HG03108 (cell line): ENCODE data around the gene OPTC.

Experiments
- ATAC-seq: cut with Tn5 transposase; IDR thresholded peaks from one replicate; pipeline ENCODE4 v1.9.1; 2021; ENCODE audit warnings: moderate library complexity; ENCODE audit not compliant: unreplicated experiment

OPTC gene

DNA sequence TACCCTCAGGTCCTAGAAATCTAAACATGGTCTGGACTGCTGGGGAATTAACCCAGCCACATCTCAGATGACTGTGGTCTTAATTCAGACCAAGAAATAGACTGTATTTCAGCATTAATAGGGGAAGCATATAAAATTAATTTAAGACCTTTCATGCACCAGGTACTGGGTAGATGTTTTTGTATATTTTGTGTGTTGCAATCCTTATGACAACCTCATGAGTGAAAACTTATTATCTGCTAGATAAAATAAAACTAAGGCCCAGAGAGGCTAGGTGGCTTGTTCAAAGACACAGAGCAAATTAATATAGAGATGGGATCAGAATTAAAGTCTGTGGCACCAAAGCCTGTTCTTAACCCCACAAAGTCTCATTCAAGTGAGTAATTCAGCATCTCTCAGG, 40.1 kb downstream of the OPTC start:
- no peak for ATAC-seq

DNA sequence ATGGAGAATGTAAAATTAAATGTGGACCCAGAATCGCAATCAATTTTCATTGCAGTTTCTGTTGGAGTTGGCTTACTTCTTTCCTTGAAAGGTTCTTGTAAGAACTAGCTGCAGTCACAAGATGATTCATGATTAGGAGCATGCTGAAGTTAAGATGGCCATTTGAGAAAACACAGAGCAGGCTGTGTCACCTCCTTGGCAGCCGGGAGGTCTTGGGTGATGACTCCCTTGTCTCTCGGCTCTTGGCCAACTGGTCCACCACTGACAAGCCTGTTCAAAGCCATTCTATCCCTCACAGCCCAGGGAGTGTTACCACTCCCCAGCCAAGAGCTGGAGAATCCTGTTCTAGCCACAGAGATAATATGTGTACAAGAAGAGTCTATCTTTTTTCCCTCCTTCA, 40.6 kb downstream of the OPTC start:
- ATAC-seq: no peak

DNA sequence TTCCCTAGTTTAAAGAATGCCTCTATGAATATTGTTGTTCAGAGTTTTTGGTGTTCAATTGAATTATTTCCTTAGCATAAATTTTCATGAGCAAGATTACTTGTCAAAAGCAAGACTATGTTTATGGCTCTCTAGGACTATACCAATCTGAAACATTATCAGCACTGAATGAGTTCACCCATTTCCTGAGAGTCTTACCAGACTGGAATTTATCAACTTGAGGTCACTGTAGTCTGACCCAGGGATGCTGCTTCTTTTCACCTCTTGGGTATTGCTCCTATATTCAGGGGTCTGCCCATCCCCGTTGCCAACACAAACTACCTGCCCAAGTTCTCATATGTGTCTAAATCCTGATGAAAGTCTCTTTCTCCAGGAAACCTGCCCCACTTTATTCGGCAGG, 42.6 kb downstream of the OPTC start:
- ATAC-seq: no peak

DNA sequence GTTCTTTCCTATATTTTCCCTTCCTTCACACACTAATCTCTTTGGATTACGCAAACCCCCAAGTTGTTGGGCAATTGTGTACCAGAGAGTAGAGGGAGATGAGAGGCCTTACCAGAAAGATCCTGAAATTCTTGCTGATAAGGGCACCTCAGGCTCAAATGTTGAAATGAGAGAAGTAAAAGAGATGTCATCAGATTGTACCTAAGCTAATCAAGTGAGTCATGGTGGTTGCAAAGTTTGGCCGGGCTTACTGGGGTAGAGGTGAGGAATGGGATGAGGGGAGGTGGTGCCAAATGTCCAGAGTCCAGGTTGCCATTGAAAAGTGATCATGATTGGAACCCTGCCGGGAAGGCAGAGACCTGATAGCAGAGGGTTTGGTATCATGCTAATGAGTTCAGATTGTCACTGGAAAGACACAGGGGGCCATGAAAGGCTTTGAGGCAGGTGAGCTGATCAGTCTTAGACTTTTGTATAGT, 43.1 kb downstream of the OPTC start:
- ATAC-seq: no peak

DNA sequence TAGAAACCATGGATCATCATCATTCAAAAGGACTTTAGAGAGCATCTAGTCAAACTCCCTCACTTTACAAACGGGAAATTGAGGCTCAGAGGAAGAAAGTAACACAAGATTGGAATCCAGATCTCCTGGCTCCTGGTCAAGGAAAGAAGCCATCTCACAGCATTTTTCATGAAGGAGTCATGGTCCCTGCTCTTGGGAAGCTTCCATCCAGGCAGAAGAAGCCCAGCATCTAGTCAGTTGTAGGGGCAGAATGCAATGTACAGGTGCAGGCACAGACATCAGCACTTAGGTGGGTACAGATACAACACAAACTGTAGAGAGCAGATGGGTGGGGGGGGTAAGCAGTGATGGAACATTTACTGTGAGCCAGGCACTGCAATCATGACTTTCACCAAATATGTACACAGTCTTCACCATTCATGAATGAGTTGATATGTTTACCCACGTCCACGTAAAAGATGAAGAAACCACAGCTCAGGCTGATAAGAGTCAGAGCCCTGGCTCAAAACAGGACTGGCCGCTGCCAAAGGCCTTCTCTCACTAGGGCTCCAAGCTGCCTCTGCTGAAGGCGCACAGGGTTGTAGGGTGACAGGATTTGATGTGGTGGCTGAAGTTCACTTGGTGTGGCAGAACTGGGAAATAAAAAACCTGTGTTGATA, 44.0 kb downstream of the OPTC start:
- ATAC-seq: no peak

DNA sequence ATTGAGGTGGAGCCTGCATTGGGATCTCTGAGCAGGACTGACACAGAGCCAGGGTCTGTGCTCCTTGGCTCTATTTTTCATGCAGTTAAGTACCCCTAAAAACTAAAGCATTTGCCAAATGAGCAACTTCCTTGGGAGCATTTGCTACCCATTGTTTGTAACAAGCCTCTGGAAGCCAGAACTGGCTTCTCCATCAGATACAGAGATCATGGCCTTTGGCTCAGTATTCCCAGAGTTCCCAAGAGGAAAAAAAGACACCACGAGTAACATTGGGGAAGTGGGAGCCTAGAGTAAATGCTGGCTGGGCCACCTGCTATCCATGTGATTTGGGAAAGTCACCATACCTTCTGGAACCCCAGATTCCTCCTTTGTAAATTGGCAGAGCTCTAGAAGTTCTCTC, 44.8 kb downstream of the OPTC start:
- no peak for ATAC-seq

DNA sequence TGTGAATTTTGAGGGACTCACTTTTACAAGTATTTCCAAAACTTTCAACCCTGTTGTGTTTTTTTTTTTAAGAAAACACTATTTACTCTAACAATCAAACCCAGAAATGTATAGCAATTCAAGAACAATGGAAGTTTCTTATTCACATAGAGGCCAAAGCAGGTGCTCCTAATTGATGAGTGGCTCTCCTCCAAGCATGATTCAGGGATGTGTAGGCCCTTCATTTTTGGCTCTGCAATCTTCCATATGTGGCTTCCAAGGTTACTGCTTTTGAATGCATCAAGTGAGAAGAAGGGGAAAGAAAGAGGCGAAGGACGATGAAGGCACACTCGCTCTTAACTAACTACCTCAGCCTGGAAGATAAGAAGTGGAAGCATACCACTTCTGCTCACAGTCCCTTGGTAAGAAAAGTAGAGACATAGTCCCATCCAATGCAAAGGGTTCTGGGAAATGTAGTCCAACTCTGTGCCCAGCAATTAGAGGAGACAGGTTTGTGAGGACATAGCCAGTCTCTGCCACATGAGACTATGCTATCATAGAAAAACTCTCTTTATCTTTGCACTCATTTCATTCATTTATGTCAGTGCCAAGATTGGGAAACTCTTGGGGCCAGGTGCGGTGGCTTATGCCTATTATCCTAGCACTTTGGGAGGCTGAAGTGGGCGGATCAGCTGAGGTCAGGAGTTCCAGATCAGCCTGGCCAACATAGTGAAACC, 46.0 kb downstream of the OPTC start:
- no peak for ATAC-seq

DNA sequence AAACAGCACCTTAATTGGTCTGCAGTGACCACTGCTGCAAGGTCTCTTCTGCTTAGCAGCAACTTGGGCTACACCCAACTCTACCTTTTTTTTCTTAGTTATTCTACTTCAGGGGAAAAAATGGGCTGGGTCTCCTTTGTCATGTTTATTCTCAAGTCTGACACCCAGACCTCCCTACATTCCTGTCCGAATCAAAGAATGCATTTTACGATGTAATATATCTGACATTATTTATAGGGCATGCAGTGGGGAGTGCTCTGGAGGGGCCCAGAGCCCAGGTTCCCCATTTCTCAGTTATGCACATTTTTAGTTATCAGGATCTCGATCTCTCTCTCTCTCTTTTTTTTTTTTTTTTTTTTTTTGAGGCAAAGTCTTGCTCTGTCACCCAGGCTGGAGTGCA, 50.5 kb downstream of the OPTC start:
- no peak for ATAC-seq

DNA sequence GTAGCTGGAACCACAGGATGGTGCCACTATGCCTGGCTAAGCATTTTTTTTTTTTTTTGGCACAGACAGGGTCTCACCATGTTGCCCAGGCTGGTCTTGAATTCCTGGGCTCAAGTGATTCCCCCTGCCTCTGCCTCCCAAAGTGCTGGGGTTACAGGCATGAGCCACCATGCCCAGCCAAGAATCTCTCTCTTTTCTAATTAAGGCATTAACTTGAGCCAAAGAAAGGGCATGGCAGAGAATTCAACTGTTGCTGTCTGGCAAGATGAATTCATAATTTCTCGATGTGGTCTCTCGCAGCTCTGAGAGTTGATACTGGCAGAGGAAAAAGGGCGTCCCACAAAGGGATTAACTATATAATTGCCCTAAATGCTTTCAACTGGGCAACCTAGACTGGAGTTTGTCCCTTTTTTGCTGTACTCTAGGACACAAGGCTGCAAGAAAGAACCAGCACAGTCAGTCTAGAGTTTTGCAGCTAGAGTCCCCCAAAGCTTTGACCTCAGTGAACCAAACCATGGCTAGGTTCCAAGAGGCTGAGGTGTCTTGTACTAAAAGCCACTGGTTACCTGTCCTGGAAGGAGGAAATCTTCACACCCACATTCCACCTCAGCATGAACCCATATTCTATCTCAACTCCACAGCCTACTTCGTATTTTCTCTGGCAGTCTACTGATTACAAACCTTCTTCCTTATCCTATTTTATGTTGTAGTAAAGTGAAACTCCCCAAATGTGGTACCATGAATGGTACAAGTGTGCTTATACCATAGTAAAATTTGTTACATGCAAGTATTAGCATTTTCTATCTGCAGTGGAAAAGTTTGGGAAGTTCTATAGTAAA, 51.2 kb downstream of the OPTC start:
- ATAC-seq: no peak

DNA sequence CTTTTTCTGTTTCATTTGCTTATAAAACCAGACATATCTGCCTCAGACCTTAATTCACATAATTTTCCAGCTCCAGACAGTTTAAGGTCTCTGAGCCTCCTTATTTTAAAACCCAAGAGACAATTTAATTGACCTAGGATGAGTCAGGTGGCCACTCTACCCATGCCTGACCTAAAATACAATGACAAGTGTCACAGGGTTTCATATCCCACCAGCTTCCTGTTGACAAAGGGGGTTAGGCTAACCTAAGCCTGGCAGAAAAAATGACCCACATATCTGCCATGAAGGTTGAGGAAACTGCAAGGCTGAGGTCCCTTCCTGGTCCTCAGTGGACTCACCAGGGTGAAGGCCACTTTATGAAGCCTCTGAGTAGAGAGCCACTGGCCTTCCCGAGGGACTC, 52.3 kb downstream of the OPTC start:
- no peak for ATAC-seq

DNA sequence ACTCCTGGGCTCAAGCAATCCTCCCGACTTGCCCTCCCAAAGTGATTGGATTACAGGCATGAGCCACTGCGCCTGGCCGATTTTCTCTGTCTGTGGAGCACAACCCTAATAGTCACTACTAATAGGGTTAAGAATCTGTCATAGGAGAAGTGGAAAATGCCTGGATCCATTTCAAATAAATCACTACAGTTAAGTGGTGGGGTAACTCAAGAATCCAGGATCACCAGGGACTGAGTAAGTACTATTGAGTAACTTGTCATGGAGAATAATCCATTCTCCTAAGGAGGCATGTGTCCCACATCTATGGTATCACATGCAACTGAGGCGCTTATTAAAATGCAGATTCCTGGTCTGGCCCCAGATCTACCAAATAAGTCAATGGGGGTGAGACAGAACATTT, 53.2 kb downstream of the OPTC start:
- ATAC-seq: no peak

DNA sequence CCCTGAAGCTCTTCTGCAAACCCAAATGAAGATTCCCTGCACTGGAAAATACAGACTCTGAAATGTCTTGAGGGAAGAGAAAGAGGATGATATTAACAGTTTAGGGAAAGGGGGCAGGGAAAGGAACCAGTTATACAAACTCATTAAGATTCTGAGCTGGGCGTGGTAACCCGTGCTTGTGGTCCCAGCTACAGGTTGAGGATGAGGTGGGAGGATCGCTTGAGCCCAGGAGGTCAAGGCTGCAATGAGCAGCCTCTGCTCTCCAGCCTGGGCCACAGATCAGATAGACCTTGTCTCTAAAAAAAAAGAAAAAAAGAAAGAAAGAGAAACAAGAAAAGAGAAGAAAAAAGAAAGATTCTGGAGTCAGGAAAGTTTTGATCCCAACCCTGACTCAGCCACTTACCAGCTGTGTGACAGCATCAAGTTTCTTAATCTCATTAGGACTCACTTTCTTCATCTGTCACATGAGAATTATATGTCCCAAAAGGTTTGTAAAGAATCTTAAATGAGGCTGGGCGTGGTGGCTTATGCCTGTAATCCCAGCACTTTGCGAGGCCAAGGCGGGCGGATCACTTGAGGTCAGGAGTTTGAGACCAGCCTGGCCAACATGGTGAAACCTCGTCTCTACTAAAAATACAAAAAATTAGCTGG, 53.9 kb downstream of the OPTC start:
- ATAC-seq: no peak

DNA sequence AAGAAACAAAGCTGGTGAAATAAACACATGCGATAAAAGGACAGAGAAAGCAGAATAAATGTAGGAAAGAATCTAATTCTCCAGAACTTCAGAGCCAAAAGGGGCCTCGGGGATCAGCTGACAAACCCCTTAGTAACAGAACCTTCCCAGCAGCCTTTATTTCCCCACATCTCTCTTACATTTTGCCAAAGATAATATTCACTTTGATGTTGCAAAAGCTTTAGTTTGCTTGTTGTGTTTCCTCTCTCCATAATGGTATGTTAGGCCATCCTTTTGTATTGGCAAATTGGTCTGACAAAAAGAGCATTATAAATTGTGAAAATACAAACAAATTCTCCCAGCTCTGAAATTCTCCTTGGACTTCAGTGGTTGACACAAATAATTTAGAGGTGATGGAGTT, 54.9 kb downstream of the OPTC start:
- ATAC-seq: no peak

DNA sequence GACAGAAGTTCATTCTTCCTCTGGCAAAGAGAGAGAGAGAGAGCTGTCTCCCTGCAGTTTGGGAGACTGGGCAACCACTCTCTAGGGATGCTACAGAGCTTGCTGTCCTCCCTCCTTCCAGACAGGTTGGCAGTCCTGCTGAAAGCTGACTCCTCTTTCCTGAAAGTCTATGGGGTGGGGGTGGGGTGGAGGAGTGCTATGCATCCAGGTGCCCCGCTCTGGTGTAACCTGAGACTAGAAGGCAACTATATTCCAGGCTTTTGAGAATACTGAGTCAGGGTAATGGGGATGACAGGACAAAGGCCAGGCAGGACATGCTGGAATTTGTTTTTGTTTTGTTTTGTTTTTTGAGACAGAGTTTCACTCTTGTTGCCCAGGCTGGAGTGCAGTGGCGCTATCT, 55.4 kb downstream of the OPTC start:
- ATAC-seq: no peak

DNA sequence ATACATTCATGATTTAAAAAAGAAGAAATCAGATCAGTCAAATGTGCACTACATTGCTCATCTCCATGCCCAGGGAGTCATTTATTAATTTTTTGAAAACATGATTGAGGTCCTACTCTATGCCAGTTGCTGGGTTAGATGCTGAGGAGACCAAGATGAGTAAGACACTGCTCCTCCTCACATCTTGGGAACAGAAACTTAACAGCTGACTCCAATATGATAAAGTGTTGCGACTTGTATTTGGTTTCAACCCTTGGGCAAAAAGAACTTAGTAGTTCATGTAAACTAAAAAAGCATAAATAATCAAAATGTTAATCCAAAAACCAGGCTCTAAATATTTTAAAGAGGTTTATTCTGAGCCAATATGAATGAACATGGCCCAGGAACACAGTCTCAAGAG, 56.9 kb downstream of the OPTC start:
- ATAC-seq: no peak

DNA sequence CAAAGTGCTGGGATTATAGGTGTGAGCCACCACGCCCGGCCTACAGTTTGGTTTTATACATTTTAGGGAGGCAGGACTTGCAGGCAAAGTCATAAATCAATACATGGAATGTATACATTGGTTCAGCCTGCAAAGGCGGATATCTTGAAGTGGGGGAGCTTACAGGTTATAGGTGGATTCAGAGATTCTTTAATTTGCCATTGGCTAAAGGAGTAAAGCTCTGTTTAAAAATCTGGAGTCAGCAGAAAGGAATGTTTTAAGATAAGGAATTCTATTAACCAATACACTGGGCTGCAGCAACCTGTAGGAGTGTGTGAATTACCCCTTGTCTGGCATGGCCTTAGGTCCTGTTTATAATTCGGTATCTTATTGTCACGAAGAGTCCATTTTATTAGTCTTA, 57.6 kb downstream of the OPTC start:
- no peak for ATAC-seq

DNA sequence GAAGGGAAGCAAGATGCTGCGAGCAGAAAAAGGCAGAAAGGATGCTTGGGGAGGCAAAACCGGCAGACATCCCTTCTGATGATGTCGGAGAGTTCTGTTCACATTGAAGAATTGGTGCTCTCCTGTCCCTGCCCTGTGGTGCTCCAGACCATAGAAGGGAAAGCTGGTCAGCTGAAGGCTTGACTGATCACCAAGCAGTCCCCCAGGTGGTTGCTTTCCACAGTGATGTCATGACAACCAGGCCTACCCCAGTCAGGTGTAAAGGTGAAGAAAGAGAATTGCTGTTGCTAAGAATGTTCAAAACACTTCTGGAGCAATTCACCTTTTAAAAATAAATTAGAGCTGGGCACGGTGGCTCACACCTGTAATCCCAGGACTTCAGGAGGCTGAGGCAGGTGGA, 59.5 kb downstream of the OPTC start:
- ATAC-seq: no peak

DNA sequence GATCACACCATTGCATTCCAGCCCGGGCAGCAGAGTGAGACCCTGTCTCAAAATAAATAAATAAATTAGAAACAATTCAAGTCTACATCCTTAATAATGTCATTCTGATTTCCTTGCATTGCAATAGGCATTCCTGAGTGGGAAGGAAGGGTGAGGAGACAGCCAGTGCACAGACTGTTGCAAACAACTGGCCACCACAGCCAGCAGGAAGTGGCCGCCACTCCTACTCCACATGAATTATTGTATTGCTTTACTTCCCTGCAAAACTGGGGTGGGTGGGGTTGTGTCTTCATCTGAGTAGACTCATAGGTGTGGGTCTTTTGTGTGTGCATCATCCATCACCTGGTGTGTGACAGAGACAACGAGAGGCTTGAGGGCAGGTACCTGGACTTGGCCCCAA, 60.1 kb downstream of the OPTC start:
- ATAC-seq: no peak

DNA sequence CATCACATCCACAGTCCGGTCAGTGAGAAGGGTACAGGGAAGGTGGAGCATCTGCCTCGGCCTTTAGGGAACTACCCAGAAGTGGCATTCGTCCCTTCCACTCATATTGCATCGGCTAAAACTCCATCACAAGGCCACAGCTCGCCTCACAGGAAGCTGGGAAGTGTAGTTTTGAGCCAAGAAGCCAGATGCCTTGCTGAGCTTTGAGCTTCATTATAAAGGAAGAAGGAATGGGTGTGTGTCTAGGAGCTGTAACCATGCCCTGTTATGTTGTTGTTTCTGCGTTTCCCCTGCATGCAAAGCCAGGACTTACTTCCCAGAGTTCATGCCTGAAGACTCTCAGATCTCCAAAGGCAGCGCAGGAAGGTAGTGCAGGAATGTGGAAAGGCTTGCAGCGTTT, 61.1 kb downstream of the OPTC start:
- no peak for ATAC-seq

DNA sequence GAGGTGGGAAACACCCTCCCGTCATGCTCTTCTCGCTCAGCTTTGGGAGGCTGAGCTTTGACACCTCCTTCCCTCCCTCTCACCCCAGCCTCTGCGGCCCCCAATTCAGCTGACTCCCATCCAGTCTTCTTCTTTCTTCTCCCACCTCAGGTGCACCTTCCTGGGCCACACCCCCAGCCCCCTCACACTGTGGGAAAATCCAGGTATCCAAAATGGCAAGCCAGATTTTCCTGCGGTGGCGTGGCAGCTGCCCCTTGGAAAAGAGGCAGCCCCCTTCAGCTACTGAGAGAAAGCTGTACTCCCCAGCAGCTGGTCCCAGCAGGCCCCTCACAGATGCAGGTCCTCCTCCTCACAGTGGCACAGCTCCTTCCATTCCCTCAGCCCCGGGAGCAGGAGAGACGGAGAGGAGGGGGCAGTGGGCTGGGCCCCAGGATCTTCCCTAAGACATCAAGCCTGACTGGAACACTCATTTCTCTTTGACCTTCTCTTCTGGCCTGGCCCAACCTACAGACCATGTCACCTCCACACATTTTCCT, 61.6 kb downstream of the OPTC start:
- no peak for ATAC-seq
